GM23338 (cell line): ENCODE results near the gene B4GALT2. TPM values are rescaled to one million over a fixed set of nuclear protein-coding genes. Genes with fewer than 3 reads are reported as not detected.

ENCODE experiments used
- ATAC-seq: fragments of 200-7000 bp; cut with Tn5 transposase; 3 replicates; pipeline ENCODE4 v1.9.1; 2020
- DNase-seq: peaks from one replicate; pipeline ENCODE4 v3.0.0-alpha.2; 2015; ENCODE audit warnings: low spot score
- H2AFZ ChIP-seq: fragments of 200-600 bp; sonication (generic); 2 replicates; pipeline ENCODE4 v1.8.0; 2016; ENCODE audit warnings: antibody characterized with exemption, mild to moderate bottlenecking, moderate library complexity
- H3F3A ChIP-seq: fragments of 200-600 bp; sonication (generic); replicated peaks from 2 replicates; pipeline ENCODE4 v1.8.0; 2017; ENCODE audit warnings: antibody characterized with exemption, mixed run types, low read depth
- H3K27ac ChIP-seq: fragments of 200-600 bp; sonication (generic); 2 replicates; pipeline ENCODE4 v1.6.1; 2016; ENCODE audit warnings: low read depth
- H3K27me3 ChIP-seq: fragments of 200-600 bp; sonication (generic); 2 replicates; pipeline ENCODE4 v1.8.0; 2016; ENCODE audit warnings: mild to moderate bottlenecking, mixed run types, moderate library complexity; ENCODE audit not compliant: insufficient read depth
- H3K36me3 ChIP-seq: fragments of 200-600 bp; sonication (generic); 2 replicates; pipeline ENCODE4 v1.8.0; 2016; ENCODE audit warnings: mild to moderate bottlenecking; ENCODE audit not compliant: insufficient read depth
- H3K4me1 ChIP-seq: fragments of 200-600 bp; sonication (generic); 2 replicates; pipeline ENCODE4 v1.8.0; 2016; ENCODE audit warnings: mild to moderate bottlenecking, moderate library complexity; ENCODE audit not compliant: insufficient read depth
- H3K4me2 ChIP-seq: fragments of 200-600 bp; sonication (generic); 2 replicates; pipeline ENCODE4 v1.7.1; 2017; ENCODE audit warnings: mixed run types
- H3K4me3 ChIP-seq: fragments of 200-600 bp; sonication (generic); 2 replicates; pipeline ENCODE4 v1.6.1; 2016; ENCODE audit warnings: mixed run types
- H3K79me2 ChIP-seq: fragments of 200-600 bp; sonication (generic); replicated peaks from 2 replicates; pipeline ENCODE4 v1.8.0; 2017; ENCODE audit warnings: mild to moderate bottlenecking; ENCODE audit not compliant: insufficient read depth
- H3K9me2 ChIP-seq: fragments of 200-600 bp; sonication (generic); 2 replicates; pipeline ENCODE4 v1.8.0; 2017; ENCODE audit not compliant: insufficient read depth
- H4K20me1 ChIP-seq: fragments of 200-600 bp; sonication (generic); replicated peaks from 2 replicates; pipeline ENCODE4 v1.8.0; 2017; ENCODE audit warnings: mild to moderate bottlenecking; ENCODE audit not compliant: insufficient read depth
- H3K27ac Mint-ChIP-seq: 2 replicates; pipeline ENCODE4 v1.8.0; 2020; ENCODE audit warnings: inconsistent platforms, mild to moderate bottlenecking, moderate library complexity, mixed read lengths
- H3K27me3 Mint-ChIP-seq: 3 replicates; pipeline ENCODE4 v1.8.0; 2022; ENCODE audit warnings: low read depth, mild to moderate bottlenecking, moderate library complexity, mixed read lengths, inconsistent platforms; ENCODE audit not compliant: insufficient read depth, poor library complexity
- H3K36me3 Mint-ChIP-seq: 3 replicates; pipeline ENCODE4 v1.8.0; 2021; ENCODE audit warnings: low read depth, mild to moderate bottlenecking, inconsistent platforms, moderate library complexity, mixed read lengths
- H3K4me1 Mint-ChIP-seq: 3 replicates; pipeline ENCODE4 v1.8.0; 2020; ENCODE audit warnings: mild to moderate bottlenecking, inconsistent platforms, mixed read lengths
- H3K4me3 Mint-ChIP-seq: 3 replicates; pipeline ENCODE4 v1.8.0; 2021; ENCODE audit warnings: moderate library complexity, mild to moderate bottlenecking, inconsistent platforms, mixed read lengths
- H3K9me3 Mint-ChIP-seq: 3 replicates; pipeline ENCODE4 v1.8.0; 2020; ENCODE audit warnings: moderate library complexity, mild to moderate bottlenecking, inconsistent platforms, mixed read lengths
- CREB1 ChIP-seq: fragments of 250-450 bp; sonication (Bioruptor Pico); IDR thresholded peaks from 2 replicates; pipeline ENCODE4 v1.5.0; 2020; ENCODE audit warnings: low read depth, mild to moderate bottlenecking, moderate library complexity
- EZH2 ChIP-seq: fragments of 200-600 bp; sonication (generic); IDR thresholded peaks from one replicate; pipeline ENCODE4 v1.8.0; 2017; ENCODE audit warnings: antibody characterized with exemption, mild to moderate bottlenecking, low read depth; ENCODE audit not compliant: unreplicated experiment
- EZH2phosphoT487 ChIP-seq: fragments of 200-600 bp; sonication (generic); IDR thresholded peaks from one replicate; pipeline ENCODE4 v1.8.1; 2018; ENCODE audit warnings: antibody characterized with exemption; ENCODE audit not compliant: unreplicated experiment
- JUNB ChIP-seq: IDR thresholded peaks from one replicate; pipeline ENCODE4 v1.6.1; 2016; ENCODE audit warnings: antibody characterized with exemption; ENCODE audit not compliant: unreplicated experiment
- NANOG ChIP-seq: IDR thresholded peaks from 2 replicates; pipeline ENCODE4 v1.6.1; 2016; ENCODE audit warnings: antibody characterized with exemption, borderline replicate concordance
- POLR2AphosphoS5 ChIP-seq: IDR thresholded peaks from 2 replicates; pipeline ENCODE4 v1.6.1; 2016; ENCODE audit warnings: antibody characterized with exemption, low read depth
- STAT1 ChIP-seq: IDR thresholded peaks from one replicate; pipeline ENCODE4 v1.6.1; 2016; ENCODE audit warnings: antibody characterized with exemption; ENCODE audit not compliant: unreplicated experiment
- ZNF114 ChIP-seq: fragments of 250-450 bp; sonication (Bioruptor Pico); IDR thresholded peaks from 2 replicates; pipeline ENCODE4 v1.5.0; 2020; ENCODE audit warnings: mild to moderate bottlenecking, moderate library complexity
- ZNF331 ChIP-seq: fragments of 250-450 bp; sonication (Bioruptor Pico); IDR thresholded peaks from 2 replicates; pipeline ENCODE4 v1.5.0; 2020; ENCODE audit warnings: low read depth, mild to moderate bottlenecking, moderate library complexity
- polyA plus RNA-seq: library from polyadenylated mRNA; unstranded; fragments of >200 nt; fragmentation: Nextera tagmentation; extraction: Ambion mirVana; gene quantifications from 2 replicates; pipeline ENCODE4 v1.2.1, GENCODE V29; 2016
- total RNA-seq: library from RNA; depleted of rRNA; stranded (reverse); fragments of >200 nt; shearing (Covaris generic); gene quantifications from 2 replicates; pipeline ENCODE4 v1.2.3, GENCODE V29; 2014
- TF ChIP-seq, protein P1 (sequence below): IDR thresholded peaks from one replicate; pipeline ENCODE4 v1.6.1; 2018; ENCODE audit warnings: antibody characterized with exemption; ENCODE audit not compliant: unreplicated experiment
- TF ChIP-seq, protein P2 (sequence below), 2 experiments: fragments of 200-600 bp in 1 of 2; sonication (generic) in 1 of 2; conservative IDR thresholded peaks; 2 replicates each; pipeline versions ENCODE4 v1.5.1 to v1.6.1; 2016 to 2017; ENCODE audit warnings: antibody characterized with exemption in 2 of 2, low read depth in 2 of 2, mild to moderate bottlenecking in 2 of 2, moderate library complexity in 1 of 2

B4GALT2 gene
- total and polyA plus RNA-seq, 2 experiments from 2014 or later, result 22.4 to 63.1 TPM

DNA sequence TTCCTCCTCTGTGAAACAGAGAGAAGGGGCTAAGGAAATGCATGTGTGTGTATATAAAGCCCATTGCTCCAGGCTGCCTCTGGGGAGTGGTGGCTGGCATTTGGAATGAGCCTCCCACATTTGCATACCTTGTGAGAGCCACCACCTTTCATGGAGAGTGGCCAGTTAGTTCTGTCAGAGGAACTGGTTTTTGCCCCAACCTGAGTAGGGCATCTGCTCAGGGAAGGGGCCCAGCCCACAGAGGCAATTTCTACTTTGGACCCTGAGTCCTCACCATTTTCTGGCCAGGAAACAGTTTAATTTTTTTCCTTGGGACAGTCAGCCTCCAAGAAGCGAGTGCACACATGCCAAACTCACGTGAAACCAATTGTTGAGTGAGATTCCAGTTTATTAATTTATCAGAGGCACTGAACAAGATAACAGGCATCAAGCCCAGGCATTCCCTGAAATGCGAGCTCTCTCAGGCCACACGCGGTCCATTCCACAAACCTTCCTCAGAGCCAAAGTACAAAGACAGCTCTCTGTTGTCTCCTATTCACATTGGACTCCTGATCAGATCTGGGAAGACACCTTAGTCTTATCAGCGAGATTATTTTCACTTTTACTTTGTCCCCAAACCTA, 53.3 kb downstream of the B4GALT2 start (continued):
- TF ChIP-seq, protein P1, sequence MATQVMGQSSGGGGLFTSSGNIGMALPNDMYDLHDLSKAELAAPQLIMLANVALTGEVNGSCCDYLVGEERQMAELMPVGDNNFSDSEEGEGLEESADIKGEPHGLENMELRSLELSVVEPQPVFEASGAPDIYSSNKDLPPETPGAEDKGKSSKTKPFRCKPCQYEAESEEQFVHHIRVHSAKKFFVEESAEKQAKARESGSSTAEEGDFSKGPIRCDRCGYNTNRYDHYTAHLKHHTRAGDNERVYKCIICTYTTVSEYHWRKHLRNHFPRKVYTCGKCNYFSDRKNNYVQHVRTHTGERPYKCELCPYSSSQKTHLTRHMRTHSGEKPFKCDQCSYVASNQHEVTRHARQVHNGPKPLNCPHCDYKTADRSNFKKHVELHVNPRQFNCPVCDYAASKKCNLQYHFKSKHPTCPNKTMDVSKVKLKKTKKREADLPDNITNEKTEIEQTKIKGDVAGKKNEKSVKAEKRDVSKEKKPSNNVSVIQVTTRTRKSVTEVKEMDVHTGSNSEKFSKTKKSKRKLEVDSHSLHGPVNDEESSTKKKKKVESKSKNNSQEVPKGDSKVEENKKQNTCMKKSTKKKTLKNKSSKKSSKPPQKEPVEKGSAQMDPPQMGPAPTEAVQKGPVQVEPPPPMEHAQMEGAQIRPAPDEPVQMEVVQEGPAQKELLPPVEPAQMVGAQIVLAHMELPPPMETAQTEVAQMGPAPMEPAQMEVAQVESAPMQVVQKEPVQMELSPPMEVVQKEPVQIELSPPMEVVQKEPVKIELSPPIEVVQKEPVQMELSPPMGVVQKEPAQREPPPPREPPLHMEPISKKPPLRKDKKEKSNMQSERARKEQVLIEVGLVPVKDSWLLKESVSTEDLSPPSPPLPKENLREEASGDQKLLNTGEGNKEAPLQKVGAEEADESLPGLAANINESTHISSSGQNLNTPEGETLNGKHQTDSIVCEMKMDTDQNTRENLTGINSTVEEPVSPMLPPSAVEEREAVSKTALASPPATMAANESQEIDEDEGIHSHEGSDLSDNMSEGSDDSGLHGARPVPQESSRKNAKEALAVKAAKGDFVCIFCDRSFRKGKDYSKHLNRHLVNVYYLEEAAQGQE, result no peak
- no peak for TF ChIP-seq POLR2AphosphoS5
- TF ChIP-seq EZH2phosphoT487, result no peak
- TF ChIP-seq JUNB, result no peak
- no peak for TF ChIP-seq ZNF114 (CRISPR knock-in tag)

DNA sequence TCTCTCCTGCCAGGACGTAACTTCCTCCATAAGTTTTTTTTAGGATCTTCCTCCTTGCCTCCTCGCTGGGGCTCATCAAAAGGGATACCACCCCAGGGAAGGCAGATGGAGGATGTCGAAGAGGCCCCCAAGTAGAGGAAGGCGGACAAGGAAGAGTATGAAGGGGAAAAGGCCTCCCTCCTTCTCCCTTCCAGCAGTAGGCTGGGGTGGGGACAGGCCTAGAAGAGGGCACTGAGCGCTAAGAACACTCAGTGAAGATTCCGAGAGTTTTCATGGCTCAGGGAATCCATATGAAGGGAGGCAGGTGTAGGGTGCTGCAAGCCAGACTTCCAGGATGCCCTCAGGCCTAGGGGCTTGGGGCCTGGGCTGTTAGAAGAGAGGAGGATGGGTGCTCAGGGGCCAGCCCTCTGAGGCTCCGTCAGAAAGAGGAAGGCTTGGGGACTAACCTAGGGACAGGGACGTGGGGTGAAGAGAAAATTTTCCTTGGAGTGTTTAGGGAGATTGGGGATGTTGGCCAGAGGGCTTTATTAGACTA, 54.1 kb downstream of the B4GALT2 start:
- H3K4me1 Mint-ChIP-seq, result peaks cover 42% of the 10 kb centered on the region
- no peak for TF ChIP-seq CREB1 (CRISPR knock-in tag)
- TF ChIP-seq EZH2phosphoT487, result no peak
- TF ChIP-seq EZH2, result no peak
- TF ChIP-seq STAT1, result no peak
- TF ChIP-seq, protein P2, sequence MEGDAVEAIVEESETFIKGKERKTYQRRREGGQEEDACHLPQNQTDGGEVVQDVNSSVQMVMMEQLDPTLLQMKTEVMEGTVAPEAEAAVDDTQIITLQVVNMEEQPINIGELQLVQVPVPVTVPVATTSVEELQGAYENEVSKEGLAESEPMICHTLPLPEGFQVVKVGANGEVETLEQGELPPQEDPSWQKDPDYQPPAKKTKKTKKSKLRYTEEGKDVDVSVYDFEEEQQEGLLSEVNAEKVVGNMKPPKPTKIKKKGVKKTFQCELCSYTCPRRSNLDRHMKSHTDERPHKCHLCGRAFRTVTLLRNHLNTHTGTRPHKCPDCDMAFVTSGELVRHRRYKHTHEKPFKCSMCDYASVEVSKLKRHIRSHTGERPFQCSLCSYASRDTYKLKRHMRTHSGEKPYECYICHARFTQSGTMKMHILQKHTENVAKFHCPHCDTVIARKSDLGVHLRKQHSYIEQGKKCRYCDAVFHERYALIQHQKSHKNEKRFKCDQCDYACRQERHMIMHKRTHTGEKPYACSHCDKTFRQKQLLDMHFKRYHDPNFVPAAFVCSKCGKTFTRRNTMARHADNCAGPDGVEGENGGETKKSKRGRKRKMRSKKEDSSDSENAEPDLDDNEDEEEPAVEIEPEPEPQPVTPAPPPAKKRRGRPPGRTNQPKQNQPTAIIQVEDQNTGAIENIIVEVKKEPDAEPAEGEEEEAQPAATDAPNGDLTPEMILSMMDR (conservative IDR thresholded peaks at IDR 0.05; ENCODE audit: low read depth in 2 of 2), result no peak
- TF ChIP-seq, protein P1, result no peak
- no peak for TF ChIP-seq POLR2AphosphoS5
- no peak for TF ChIP-seq NANOG
- TF ChIP-seq ZNF331 (CRISPR knock-in tag), result no peak
- TF ChIP-seq ZNF114 (CRISPR knock-in tag), result no peak

More for the DNA sequence above, 54.1 kb downstream of the B4GALT2 start:
- Mint-ChIP-seq H3K36me3 (peaks cover 14% of the 10 kb centered on the region), H3K4me3 (peak overlapping the region; percentile 94; the same call in 1 of the 3 replicates), H3K27me3 (peaks cover 9% of the 10 kb centered on the region), H3K9me3 (peaks cover 4% of the 10 kb centered on the region; the same call in 1 of the 3 replicates), H3K27ac (peak overlapping the region; percentile 95; the same call in 1 of the 2 replicates)
- Histone ChIP-seq H3K79me2 (peaks cover 11% of the 10 kb centered on the region), H4K20me1 (no peaks in the 10 kb centered on the region; the same call in 1 of the 2 replicates), H3K4me2 (peak overlapping the region; percentile 90), H3F3A (peaks cover 23% of the 10 kb centered on the region), H3K36me3 (no peaks in the 10 kb centered on the region; the same call in 1 of the 2 replicates), H3K27me3 (no peaks in the 10 kb centered on the region), H3K4me1 (peaks cover 24% of the 10 kb centered on the region), H2AFZ (no peak overlapping the region), H3K27ac (no peak overlapping the region), H3K9me2 (no peaks in the 10 kb centered on the region), H3K4me3 (no peak overlapping the region)
- ATAC-seq (no peak), DNase-seq (no peak)
